HEK293 (cell line): ENCODE data around the gene SFXN1.

Experiments used
- MYNN ChIP-seq: fragments of 450-650 bp; formaldehyde crosslinking; IDR thresholded peaks from 2 replicates; pipeline ENCODE4 v1.5.1; 2016; ENCODE audit warnings: missing biosample characterization, missing genetic modification characterization, borderline replicate concordance
- ZNF529 ChIP-seq: fragments of 450-650 bp; formaldehyde crosslinking; IDR thresholded peaks from 2 replicates; pipeline ENCODE4 v1.5.1; 2017; ENCODE audit warnings: missing genetic modification characterization, missing biosample characterization; ENCODE audit not compliant: insufficient replicate concordance
- TF ChIP-seq, protein P1 (sequence below): fragments of 450-650 bp; formaldehyde crosslinking; IDR thresholded peaks from 2 replicates; pipeline ENCODE4 v1.5.1; 2016; ENCODE audit warnings: missing biosample characterization, missing genetic modification characterization

DNA sequence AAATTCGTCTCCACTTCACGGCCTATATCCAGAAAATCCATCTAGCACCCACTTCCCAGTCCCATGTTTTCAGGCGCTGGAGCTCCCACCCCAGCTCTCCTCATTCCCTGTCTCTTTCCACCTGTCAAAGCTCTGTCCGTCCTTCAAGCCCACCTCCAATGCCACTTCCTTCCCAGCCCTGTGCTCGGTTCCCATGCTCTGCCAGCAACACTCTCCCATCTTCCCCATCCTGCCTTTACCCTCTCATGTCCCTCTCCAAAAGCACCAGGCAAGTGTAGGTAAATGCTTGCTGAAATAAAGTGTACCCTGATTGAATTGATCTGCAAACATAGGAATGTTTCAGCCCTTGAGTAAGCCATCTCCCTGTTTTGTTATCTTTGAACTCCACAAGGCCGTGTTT lies 43.6 kb upstream of the SFXN1 start:
- TF ChIP-seq, protein P1, sequence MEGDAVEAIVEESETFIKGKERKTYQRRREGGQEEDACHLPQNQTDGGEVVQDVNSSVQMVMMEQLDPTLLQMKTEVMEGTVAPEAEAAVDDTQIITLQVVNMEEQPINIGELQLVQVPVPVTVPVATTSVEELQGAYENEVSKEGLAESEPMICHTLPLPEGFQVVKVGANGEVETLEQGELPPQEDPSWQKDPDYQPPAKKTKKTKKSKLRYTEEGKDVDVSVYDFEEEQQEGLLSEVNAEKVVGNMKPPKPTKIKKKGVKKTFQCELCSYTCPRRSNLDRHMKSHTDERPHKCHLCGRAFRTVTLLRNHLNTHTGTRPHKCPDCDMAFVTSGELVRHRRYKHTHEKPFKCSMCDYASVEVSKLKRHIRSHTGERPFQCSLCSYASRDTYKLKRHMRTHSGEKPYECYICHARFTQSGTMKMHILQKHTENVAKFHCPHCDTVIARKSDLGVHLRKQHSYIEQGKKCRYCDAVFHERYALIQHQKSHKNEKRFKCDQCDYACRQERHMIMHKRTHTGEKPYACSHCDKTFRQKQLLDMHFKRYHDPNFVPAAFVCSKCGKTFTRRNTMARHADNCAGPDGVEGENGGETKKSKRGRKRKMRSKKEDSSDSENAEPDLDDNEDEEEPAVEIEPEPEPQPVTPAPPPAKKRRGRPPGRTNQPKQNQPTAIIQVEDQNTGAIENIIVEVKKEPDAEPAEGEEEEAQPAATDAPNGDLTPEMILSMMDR (tag by site-specific recombination): no peak
- no peak for TF ChIP-seq MYNN (tag by site-specific recombination)
- no peak for TF ChIP-seq ZNF529
